Kidney capillary endothelial cell (primary cell): ENCODE results near the gene KDM5A.
A peak's percentile ranks its signal among the peaks of the same experiment; 100 is the strongest.
"Not testable (repeated sequence)": the region's sequence is repeated elsewhere in the genome, so short reads cannot be mapped to it uniquely, and the experiment has no call there.

Experiments
- DNase-seq: peaks from one replicate; pipeline ENCODE4 v3.0.0-alpha.2; 2018; ENCODE audit warnings: low spot score

KDM5A gene

GRCh38 chr12:389142-390096 lies at the start of gene KDM5A:
Gene KDM5A, minus strand, starts transcription at chr12:389320. Its CDS starts 229 bp downstream, at chr12:389091.
- DNase-seq = peak; percentile 87

GRCh38 chr12:435737-436136 lies 46.6 kb upstream of the KDM5A start:
- DNase-seq = not testable (repeated sequence)

GRCh38 chr12:422526-422925 lies 33.4 kb upstream of the KDM5A start:
- no peak for DNase-seq

GRCh38 chr12:418432-418831 lies 29.3 kb upstream of the KDM5A start:
- DNase-seq = no peak

- DNase-seq = no peak
Observed at GRCh38 chr12:414859-415258, 25.7 kb upstream of the KDM5A start.

- DNase-seq = peak; percentile 48
Observed at GRCh38 chr12:402029-402389, 12.9 kb upstream of the KDM5A start.

GRCh38 chr12:401235-402028 lies 12.3 kb upstream of the KDM5A start, which contains the start of gene CCDC77:
Gene CCDC77, plus strand, starts transcription at chr12:401644. Its CDS starts 7,740 bp downstream, at chr12:409384.
- DNase-seq = peak; percentile 95

GRCh38 chr12:400828-401227 lies 11.7 kb upstream of the KDM5A start:
- no peak for DNase-seq

GRCh38 chr12:388541-389141 lies 479 bp downstream of the KDM5A start:
- peak; percentile 31 for DNase-seq

GRCh38 chr12:388012-388411 lies 1.1 kb downstream of the KDM5A start:
- no peak for DNase-seq

GRCh38 chr12:386651-387050 lies 2.5 kb downstream of the KDM5A start:
- no peak for DNase-seq

GRCh38 chr12:370739-371485 lies 18.2 kb downstream of the KDM5A start:
- not testable (repeated sequence) for DNase-seq

- DNase-seq = no peak
Observed at GRCh38 chr12:367972-368371, 21.1 kb downstream of the KDM5A start.

GRCh38 chr12:366820-367219 lies 22.3 kb downstream of the KDM5A start:
- DNase-seq = no peak

- DNase-seq = no peak
Observed at GRCh38 chr12:359091-359490, 30.0 kb downstream of the KDM5A start.

GRCh38 chr12:356276-356988 lies 32.7 kb downstream of the KDM5A start:
- DNase-seq = no peak

GRCh38 chr12:351197-351596 lies 37.9 kb downstream of the KDM5A start:
- not testable (repeated sequence) for DNase-seq

GRCh38 chr12:349625-350024 lies 39.5 kb downstream of the KDM5A start:
- DNase-seq = not testable (repeated sequence)

- not testable (repeated sequence) for DNase-seq
Observed at GRCh38 chr12:343036-343435, 46.1 kb downstream of the KDM5A start.

GRCh38 chr12:337039-337438 lies 52.1 kb downstream of the KDM5A start:
- DNase-seq = no peak

GRCh38 chr12:334125-334524 lies 55.0 kb downstream of the KDM5A start:
- DNase-seq = no peak
